IPS-18c (cell line): ENCODE results near the gene GPR146.

Experiments used
- H3K4me3 ChIP-seq: 2 replicates; pipeline ENCODE4 v1.7.0; 2013; ENCODE audit warnings: low read depth, mild to moderate bottlenecking, low read length, moderate library complexity; ENCODE audit not compliant: insufficient read depth
- H3K9me3 ChIP-seq: one replicate; pipeline ENCODE4 v1.6.1; 2013; ENCODE audit warnings: mild to moderate bottlenecking, low read length, moderate library complexity; ENCODE audit not compliant: control insufficient read depth, insufficient read depth

Gene GPR146

DNA sequence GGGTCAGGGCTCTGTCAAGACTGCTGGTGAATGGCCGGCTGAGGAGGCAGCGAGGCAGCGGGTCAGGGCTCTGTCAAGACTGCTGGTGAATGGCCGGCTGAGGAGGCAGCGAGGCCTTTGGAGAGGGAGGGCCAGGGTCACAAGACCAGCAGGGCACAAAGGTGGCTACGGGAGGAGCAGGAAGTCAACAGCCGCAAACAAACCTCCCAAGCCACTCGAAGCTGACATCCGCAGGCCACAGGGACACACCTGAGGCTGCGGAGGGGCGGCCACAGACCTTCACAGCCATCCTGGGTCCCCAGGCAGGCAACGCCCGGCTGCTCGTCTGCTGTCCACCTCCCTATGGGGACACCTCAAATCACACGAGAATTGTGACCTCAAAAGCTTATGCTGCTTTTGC is 34.6 kb downstream of the GPR146 start:
- H3K4me3 ChIP-seq, result no peak overlapping the region

GRCh38 chr7:1079546-1079945 is 35.2 kb downstream of the GPR146 start:
- no peaks in the 10 kb centered on the region for H3K9me3 ChIP-seq
- no peak overlapping the region for H3K4me3 ChIP-seq

More for the DNA sequence above, 34.6 kb downstream of the GPR146 start:
- H3K9me3 ChIP-seq, result no peaks in the 10 kb centered on the region

GRCh38 chr7:1080252-1080920 is 36.0 kb downstream of the GPR146 start:
- Histone ChIP-seq H3K4me3 (no peak overlapping the region), H3K9me3 (no peaks in the 10 kb centered on the region)

GRCh38 chr7:1080921-1081255 is 36.5 kb downstream of the GPR146 start:
- H3K4me3 ChIP-seq, result no peak overlapping the region
- no peaks in the 10 kb centered on the region for H3K9me3 ChIP-seq

- Histone ChIP-seq H3K4me3 (no peak overlapping the region), H3K9me3 (no peaks in the 10 kb centered on the region)
These were observed 37.0 kb downstream of the GPR146 start for GRCh38 chr7:1081336-1081735.

- H3K4me3 ChIP-seq, result no peak overlapping the region
- no peaks in the 10 kb centered on the region for H3K9me3 ChIP-seq
These were observed 37.6 kb downstream of the GPR146 start for GRCh38 chr7:1081931-1082401.

DNA sequence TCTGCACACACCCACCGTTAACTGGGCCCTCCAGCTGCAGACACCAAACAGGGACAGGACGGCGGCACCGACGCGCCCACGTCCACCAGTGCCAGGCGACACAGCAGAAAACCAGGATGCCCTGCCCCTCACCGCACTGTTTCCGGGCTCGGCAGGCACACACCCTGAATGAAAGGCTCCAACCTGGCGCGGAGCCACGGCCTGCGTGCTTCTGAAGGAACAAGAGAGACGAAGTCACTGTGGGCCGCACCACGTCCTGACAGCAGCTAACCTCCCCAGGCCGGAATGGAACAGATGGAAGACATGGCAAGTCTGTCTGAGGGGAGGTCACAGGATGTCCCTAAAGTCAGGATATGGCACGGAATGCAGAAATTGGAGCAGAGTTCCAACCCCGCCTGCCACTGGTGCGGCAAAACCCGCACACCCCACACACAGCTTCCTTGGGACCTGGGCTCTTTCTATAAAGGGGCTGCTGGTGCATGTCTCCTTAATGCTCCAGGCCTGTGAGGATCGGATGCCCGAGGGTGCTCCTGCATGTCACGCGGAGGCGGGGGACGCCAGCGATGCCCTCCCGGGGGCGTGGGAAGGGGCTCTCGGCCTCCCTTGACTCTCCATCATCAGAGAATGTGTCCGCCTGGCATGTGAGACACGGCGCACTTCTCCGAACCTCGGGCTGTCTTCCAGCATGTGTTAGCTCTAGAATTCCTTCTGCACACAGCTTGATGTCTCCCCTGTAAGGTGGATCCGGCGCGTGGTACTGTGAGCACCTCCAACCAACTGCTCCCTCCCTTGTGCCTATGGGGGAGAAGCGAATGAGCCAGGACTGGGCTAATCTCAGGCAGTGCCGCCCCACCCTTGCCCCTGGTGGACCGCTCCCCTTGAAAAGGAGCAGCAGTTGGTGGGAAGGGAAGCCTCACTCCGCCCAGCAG is 39.6 kb downstream of the GPR146 start:
- no peak overlapping the region for H3K4me3 ChIP-seq
- H3K9me3 ChIP-seq, result no peaks in the 10 kb centered on the region

DNA sequence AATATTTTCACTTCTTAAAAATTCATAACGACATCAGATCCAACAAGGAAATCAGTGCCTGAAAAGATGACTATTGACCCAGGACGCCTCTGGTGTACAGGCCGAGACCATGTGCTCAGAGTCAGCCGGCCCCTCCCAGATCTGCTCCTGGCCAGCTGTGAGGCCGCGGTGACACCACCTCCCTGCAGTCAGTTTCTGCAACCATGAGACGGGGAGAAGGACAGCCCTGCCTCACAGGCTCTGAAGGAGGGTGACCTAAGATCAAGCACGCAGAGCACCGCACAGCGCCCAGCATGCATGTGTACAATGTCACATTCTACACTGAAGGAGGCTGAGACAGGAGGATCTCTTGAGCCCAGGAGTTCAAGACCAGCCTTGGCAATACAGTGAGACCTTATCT is 40.9 kb downstream of the GPR146 start:
- Histone ChIP-seq H3K9me3 (no peaks in the 10 kb centered on the region), H3K4me3 (no peak overlapping the region)

DNA sequence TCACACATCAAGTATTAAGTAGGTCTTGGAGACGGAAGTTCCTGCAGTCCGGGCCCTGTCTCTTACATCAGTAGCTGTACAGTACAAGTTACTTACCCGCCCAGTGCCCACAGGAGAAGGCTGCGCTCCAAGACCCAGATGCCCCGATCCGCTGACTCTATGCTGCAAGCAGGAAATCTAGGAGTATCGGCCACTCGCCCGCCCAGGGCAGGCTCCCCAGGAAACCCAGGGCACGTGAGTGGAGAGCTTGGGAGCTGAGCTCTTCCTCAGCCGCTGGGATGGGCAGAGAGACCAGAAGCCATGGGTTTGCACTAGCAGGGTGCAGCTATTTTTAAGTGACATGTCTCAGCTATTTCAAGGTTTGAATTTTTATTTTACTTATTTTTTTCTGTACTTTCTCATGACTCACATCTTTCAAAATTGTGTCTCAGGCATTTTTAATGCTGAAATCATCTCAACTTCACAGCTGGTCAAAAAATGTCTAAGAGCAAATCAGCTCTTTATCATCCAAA is 41.6 kb downstream of the GPR146 start:
- Histone ChIP-seq H3K4me3 (no peak overlapping the region), H3K9me3 (no peaks in the 10 kb centered on the region)

- H3K4me3 ChIP-seq, result peak overlapping the region; percentile 15; the same call in 1 of the 2 replicates
- no peaks in the 10 kb centered on the region for H3K9me3 ChIP-seq
These were observed 42.5 kb downstream of the GPR146 start for GRCh38 chr7:1086588-1087464.

- H3K9me3 ChIP-seq, result no peaks in the 10 kb centered on the region
- H3K4me3 ChIP-seq, result no peak overlapping the region; the same call in 1 of the 2 replicates
These were observed 43.1 kb downstream of the GPR146 start for GRCh38 chr7:1087465-1087814.

DNA sequence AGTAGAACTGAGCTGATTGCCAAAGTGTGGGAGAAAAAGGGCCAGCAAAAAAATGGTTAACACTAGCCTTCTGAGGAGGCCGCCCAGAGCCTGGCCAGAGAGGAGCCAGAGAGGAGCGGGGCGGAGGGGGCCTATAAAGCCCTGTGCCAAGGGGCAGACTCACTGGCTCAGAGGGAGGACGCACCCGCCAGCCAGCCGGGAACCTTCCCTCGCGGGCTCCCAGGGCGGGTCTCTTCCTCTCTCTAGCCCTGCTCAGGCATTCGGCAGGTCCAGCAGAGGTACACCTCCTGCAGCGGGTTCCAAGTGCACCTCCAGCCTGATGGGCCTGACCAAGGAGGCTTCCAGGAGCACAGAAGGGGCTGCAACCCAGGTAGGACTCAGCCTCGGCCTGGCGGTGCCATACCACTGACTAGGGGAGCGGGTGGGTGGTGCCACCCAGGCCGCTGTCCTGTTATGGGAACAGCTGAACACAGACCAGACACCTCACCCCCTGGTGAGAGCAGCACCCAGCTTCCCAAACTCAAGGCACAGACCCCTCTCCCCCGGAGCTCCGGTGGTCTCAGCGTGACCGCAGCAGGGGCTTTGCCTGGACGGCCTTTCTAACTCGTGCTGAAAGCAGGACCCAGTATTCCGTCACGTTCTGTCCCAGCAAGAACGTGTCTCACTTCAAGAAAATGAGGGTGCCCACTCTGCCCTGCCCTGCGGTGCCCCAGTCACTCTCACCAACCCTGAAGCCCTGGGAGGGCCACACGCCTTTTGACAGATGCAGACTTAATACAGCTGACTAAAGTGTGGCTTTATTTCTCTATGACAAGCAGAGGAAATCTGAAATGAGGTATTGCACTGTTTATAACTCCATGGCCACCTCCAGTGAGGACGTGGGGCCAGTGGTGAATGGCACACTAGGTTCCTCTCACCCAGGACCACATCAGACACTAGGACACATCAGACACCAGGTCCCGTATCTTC is 43.9 kb downstream of the GPR146 start, which contains the start of gene GPER1:
TSS of gene GPER1 (plus strand) at position 162 of the 969 bp plus-strand sequence. CDS start 3,616 bp downstream, outside the sequence.
- Histone ChIP-seq H3K9me3 (no peaks in the 10 kb centered on the region), H3K4me3 (peak within 1 kb of the TSS; percentile 15; the same call in 1 of the 2 replicates)

- H3K4me3 ChIP-seq, result no peak overlapping the region
- H3K9me3 ChIP-seq, result no peaks in the 10 kb centered on the region
These were observed 45.9 kb downstream of the GPR146 start for GRCh38 chr7:1090236-1090635.

- Histone ChIP-seq H3K4me3 (no peak overlapping the region), H3K9me3 (no peaks in the 10 kb centered on the region)
These were observed 46.6 kb downstream of the GPR146 start for GRCh38 chr7:1090686-1091643.

GRCh38 chr7:1091644-1092027 is 47.3 kb downstream of the GPR146 start:
- no peaks in the 10 kb centered on the region for H3K9me3 ChIP-seq

More at GRCh38 chr7:1091644-1092027, 47.3 kb downstream of the GPR146 start:
- H3K4me3 ChIP-seq, result no peak overlapping the region
